ENCODE results near the gene ZWILCH.

ZWILCH gene

GRCh38 chr15:66555685-66556084, 50.6 kb downstream of the ZWILCH start:
- no peak for DNase-seq

GRCh38 chr15:66558271-66558670, 53.1 kb downstream of the ZWILCH start:
- DNase-seq: no peak

GRCh38 chr15:66560856-66561525, 55.9 kb downstream of the ZWILCH start:
- no peak for DNase-seq

- DNase-seq: peak; percentile 27
These were observed 58.0 kb downstream of the ZWILCH start for GRCh38 chr15:66563126-66563525.

GRCh38 chr15:66563566-66564110, 58.5 kb downstream of the ZWILCH start:
- DNase-seq: no peak

- DNase-seq: no peak
These were observed 59.3 kb downstream of the ZWILCH start for GRCh38 chr15:66564136-66565041.

- DNase-seq: no peak
These were observed 60.1 kb downstream of the ZWILCH start for GRCh38 chr15:66565141-66565641.

GRCh38 chr15:66565741-66566144, 60.6 kb downstream of the ZWILCH start, which contains the start of gene LCTL:
LCTL (minus strand) TSS chr15:66565998; CDS start chr15:66565365, 633 bp downstream.
- peak; percentile 75 for DNase-seq

- peak; percentile 77 for DNase-seq
These were observed 61.9 kb downstream of the ZWILCH start for GRCh38 chr15:66566963-66567531.

- DNase-seq: no peak
These were observed 62.8 kb downstream of the ZWILCH start for GRCh38 chr15:66567897-66568296.

- DNase-seq: peak; percentile 32
These were observed 64.5 kb downstream of the ZWILCH start for GRCh38 chr15:66569461-66570137.

GRCh38 chr15:66570327-66570726, 65.2 kb downstream of the ZWILCH start:
- no peak for DNase-seq

GRCh38 chr15:66570842-66571478, 65.8 kb downstream of the ZWILCH start:
- DNase-seq: no peak

- no peak for DNase-seq
These were observed 67.0 kb downstream of the ZWILCH start for GRCh38 chr15:66572146-66572545.

- DNase-seq: no peak
These were observed 68.2 kb downstream of the ZWILCH start for GRCh38 chr15:66573348-66573718.

- DNase-seq: peak; percentile 81
These were observed 68.8 kb downstream of the ZWILCH start for GRCh38 chr15:66573719-66574595.

- DNase-seq: no peak
These were observed 69.4 kb downstream of the ZWILCH start for GRCh38 chr15:66574596-66574950.

- DNase-seq: peak; percentile 77
These were observed 73.3 kb downstream of the ZWILCH start for GRCh38 chr15:66578286-66578875.

GRCh38 chr15:66580643-66581042, 75.5 kb downstream of the ZWILCH start:
- DNase-seq: peak; percentile 80

- peak; percentile 30 for DNase-seq
These were observed 76.9 kb downstream of the ZWILCH start for GRCh38 chr15:66581972-66582537.

All from fibroblast of skin of back (primary cell).